Measurements from ENCODE around the gene INSYN2A. TPM values are rescaled to one million over a fixed set of nuclear protein-coding genes. Genes with fewer than 3 reads are reported as not detected.

Gene INSYN2A
- total and polyA plus RNA-seq, 2 of the 13 experiments (the other 11 are each of a cell fraction or from before 2014, with no cell fraction given): not detected

- TF ChIP-seq HMG20B (CRISPR knock-in tag; conservative IDR thresholded peaks at IDR 0.05) (no peak), U2AF2 (IDR thresholded peaks at IDR 0.05; ENCODE audit: low read depth, low read length) (no peak), PAF1 (CRISPR knock-in tag; IDR thresholded peaks at IDR 0.05) (no peak), RXRB (CRISPR knock-in tag; IDR thresholded peaks at IDR 0.05; ENCODE audit: borderline replicate concordance) (no peak), RFX1 (IDR thresholded peaks at IDR 0.05) (no peak)
Observed at GRCh38 chr10:127243490-127244272, 47.3 kb upstream of the INSYN2A start (continued).

- no peak for DNase-seq (ENCODE audit: low spot score)
- no peak overlapping the region for H3K4me3 ChIP-seq (replicated peaks in 1 of 3; ENCODE audit: insufficient read depth in 1 of 3, low read depth in 2 of 3, low read length in 3 of 3)
- no peak overlapping the region for H3K9ac ChIP-seq (ENCODE audit: insufficient read depth, low read depth, low read length)
- TF ChIP-seq RAD51 (IDR thresholded peaks at IDR 0.05; ENCODE audit: borderline replicate concordance) (no peak), NPAS2 (CRISPR knock-in tag; IDR thresholded peaks at IDR 0.05; ENCODE audit: borderline replicate concordance) (no peak), ARNT (IDR thresholded peaks at IDR 0.05) (no peak), SIN3B (IDR thresholded peaks at IDR 0.05; ENCODE audit: low read length) (no peak), GLMP (CRISPR knock-in tag; IDR thresholded peaks at IDR 0.05; ENCODE audit: borderline replicate concordance) (no peak), E2F2 (CRISPR knock-in tag; IDR thresholded peaks at IDR 0.05; ENCODE audit: borderline replicate concordance) (no peak), ZMYM3 (CRISPR knock-in tag; IDR thresholded peaks at IDR 0.05) (no peak), AGO1 (IDR thresholded peaks at IDR 0.05; ENCODE audit: low read depth, low read length, poor library complexity, severe bottlenecking) (no peak), SSRP1 (CRISPR knock-in tag; IDR thresholded peaks at IDR 0.05) (no peak), ZNF414 (CRISPR knock-in tag; IDR thresholded peaks at IDR 0.05) (no peak), NRL (CRISPR knock-in tag; IDR thresholded peaks at IDR 0.05; ENCODE audit: borderline replicate concordance) (no peak), HNF4G (IDR thresholded peaks at IDR 0.05; ENCODE audit: borderline replicate concordance, low read depth, low read length) (no peak), HNF4G (CRISPR knock-in tag; IDR thresholded peaks at IDR 0.05; ENCODE audit: borderline replicate concordance, low read depth) (no peak), NAIF1 (CRISPR knock-in tag; IDR thresholded peaks at IDR 0.05; ENCODE audit: borderline replicate concordance) (no peak)
- ChIA-PET CTCF (ENCODE audit: low intra/inter-chr PET ratio, low total read pairs) (interaction anchor here (1.3 kb wide), 1 partner anchor 112 kb away, joined by 4 read pairs; no protein-coding TSS in a partner anchor), POLR2A (interaction anchor here (0.8 to 1.1 kb wide), 2 partner anchors 36 to 58 kb away, joined by 3 to 4 read pairs; no protein-coding TSS in a partner anchor)
- H3K4me1 ChIP-seq (ENCODE audit: insufficient read depth, low read length): no peaks in the 10 kb centered on the region
- ATAC-seq: no peak
- WGBS (ENCODE audit: low lambda C conversion rate): 68% methylated on average over 3 of the region's 3 CpGs
- BruUV-seq (replicated peaks): no TSS peak
- in situ Hi-C loops (cut with HindIII; ENCODE audit: extremely low pct_ligation_motif_present, low pct_unique_long_range_greater_than_20kb): loop anchor here (5.0 to 25.0 kb wide), 2 partner anchors 114 to 619 kb away; no protein-coding TSS in a partner anchor
- peaks cover 0 to 2% of the 10 kb centered on the region in 2 experiments; a peak in 1 of 5 replicates for H3K36me3 ChIP-seq (replicated peaks in 1 of 2; ENCODE audit: control insufficient read depth in 1 of 2, insufficient read depth in 2 of 2, low read length in 2 of 2)
- no peak overlapping the region for H2AFZ ChIP-seq (ENCODE audit: low read length)
- H3K79me2 ChIP-seq (ENCODE audit: insufficient read depth, low read length): no peaks in the 10 kb centered on the region
- no peaks in the 10 kb centered on the region for H3K9me3 ChIP-seq (ENCODE audit: low read length)
- H4K20me1 ChIP-seq (ENCODE audit: insufficient read depth, low read length): no peaks in the 10 kb centered on the region
- no peak overlapping the region for H3K27ac ChIP-seq (ENCODE audit: extremely low read length, insufficient read depth, low read length)
- FAIRE-seq: no peak
- no peak overlapping the region for H3K4me2 ChIP-seq (ENCODE audit: low read depth, low read length)
- no peaks in the 10 kb centered on the region for H3K27me3 ChIP-seq (ENCODE audit: control insufficient read depth in 1 of 2, insufficient read depth in 2 of 2, low read length in 2 of 2)
- intact Hi-C loops (cut with micrococcal nuclease; ENCODE audit: unreplicated experiment): loop anchor here (1.0 to 5.0 kb wide), 3 partner anchors 58 to 334 kb away; no protein-coding TSS in a partner anchor
Observed at GRCh38 chr10:127242914-127243313, 46.5 kb upstream of the INSYN2A start.

All from HepG2 (cell line).